Cardiac muscle cell (in vitro differentiated cells and primary cell): ENCODE data around the gene GAB2. TPM values are rescaled to one million over a fixed set of nuclear protein-coding genes. Genes with fewer than 3 reads are reported as not detected.
A peak's percentile ranks its signal among the peaks of the same experiment; 100 is the strongest.
"Not testable (repeated sequence)": the region's sequence is repeated elsewhere in the genome, so short reads cannot be mapped to it uniquely, and the experiment has no call there.

ENCODE experiments used
- DNase-seq, 2 donors: peaks; one replicate each; pipeline versions ENCODE4 v3.0.0 to v3.0.0-alpha.2; 2010 to 2017; ENCODE audit warnings: low read depth in 1 of 2, low spot score in 1 of 2
- H3K27ac ChIP-seq: fragments of 200-600 bp; sonication (generic); 2 replicates; pipeline ENCODE4 v1.5.1; 2016
- H3K27me3 ChIP-seq: fragments of 200-600 bp; sonication (generic); 2 replicates; pipeline ENCODE4 v1.6.0; 2016; ENCODE audit warnings: control low read depth
- H3K36me3 ChIP-seq: fragments of 200-600 bp; sonication (generic); 2 replicates; pipeline ENCODE4 v1.5.1; 2016; ENCODE audit warnings: control low read depth
- H3K4me1 ChIP-seq: fragments of 200-600 bp; sonication (generic); 2 replicates; pipeline ENCODE4 v1.8.1; 2017; ENCODE audit warnings: low read depth, mild to moderate bottlenecking, mixed run types
- H3K4me3 ChIP-seq: fragments of 200-600 bp; sonication (generic); 2 replicates; pipeline ENCODE4 v1.5.1; 2016; ENCODE audit warnings: mild to moderate bottlenecking
- H3K9me3 ChIP-seq: fragments of 200-600 bp; sonication (generic); 2 replicates; pipeline ENCODE4 v1.5.1; 2017; ENCODE audit warnings: low read depth, mild to moderate bottlenecking, control low read depth
- CTCF ChIP-seq: IDR thresholded peaks from 2 replicates; pipeline ENCODE4 v1.5.1; 2012; ENCODE audit warnings: low read depth, mild to moderate bottlenecking, low read length
- polyA plus RNA-seq: library from polyadenylated mRNA; unstranded; fragments of >200 nt; fragmentation: Nextera tagmentation; extraction: Ambion mirVana; gene quantifications from 2 replicates; pipeline ENCODE4 v1.2.1, GENCODE V29; 2016
- total RNA-seq: library from RNA; depleted of rRNA; stranded (reverse); fragments of >200 nt; gene quantifications from 2 replicates; pipeline ENCODE4 v1.2.3, GENCODE V29; 2016

The GAB2 gene
- total and polyA plus RNA-seq, 2 experiments from 2014 or later: 5.3 to 18.0 TPM

DNA sequence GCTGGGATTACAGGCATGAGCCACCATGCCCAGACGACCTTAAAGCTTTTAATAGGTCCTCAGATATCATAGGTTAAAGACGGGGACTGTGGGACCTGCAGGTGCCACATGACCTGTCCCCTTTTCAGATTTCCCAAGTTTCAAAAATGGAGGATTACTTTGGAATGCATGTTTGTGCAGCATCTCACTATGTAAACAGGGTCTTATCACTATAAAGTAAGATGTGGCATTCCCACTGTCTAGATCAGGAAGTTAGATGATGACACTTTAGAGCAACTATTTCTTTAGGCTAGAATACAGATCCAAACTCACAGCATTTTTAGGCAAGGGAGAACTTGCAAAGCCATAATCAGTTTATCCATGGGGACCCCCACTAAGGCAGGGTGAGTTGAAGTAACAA is 136.1 kb downstream of the GAB2 start:
- peaks cover 8% of the 10 kb centered on the region for H3K4me1 ChIP-seq
- no peaks in the 10 kb centered on the region for H3K27me3 ChIP-seq
- no peak for TF ChIP-seq CTCF
- H3K9me3 ChIP-seq: no peaks in the 10 kb centered on the region
- H3K36me3 ChIP-seq: no peaks in the 10 kb centered on the region
- H3K27ac ChIP-seq: no peak overlapping the region
- DNase-seq: peak in 1 of 2 donors; percentile 29
- H3K4me3 ChIP-seq: no peak overlapping the region

DNA sequence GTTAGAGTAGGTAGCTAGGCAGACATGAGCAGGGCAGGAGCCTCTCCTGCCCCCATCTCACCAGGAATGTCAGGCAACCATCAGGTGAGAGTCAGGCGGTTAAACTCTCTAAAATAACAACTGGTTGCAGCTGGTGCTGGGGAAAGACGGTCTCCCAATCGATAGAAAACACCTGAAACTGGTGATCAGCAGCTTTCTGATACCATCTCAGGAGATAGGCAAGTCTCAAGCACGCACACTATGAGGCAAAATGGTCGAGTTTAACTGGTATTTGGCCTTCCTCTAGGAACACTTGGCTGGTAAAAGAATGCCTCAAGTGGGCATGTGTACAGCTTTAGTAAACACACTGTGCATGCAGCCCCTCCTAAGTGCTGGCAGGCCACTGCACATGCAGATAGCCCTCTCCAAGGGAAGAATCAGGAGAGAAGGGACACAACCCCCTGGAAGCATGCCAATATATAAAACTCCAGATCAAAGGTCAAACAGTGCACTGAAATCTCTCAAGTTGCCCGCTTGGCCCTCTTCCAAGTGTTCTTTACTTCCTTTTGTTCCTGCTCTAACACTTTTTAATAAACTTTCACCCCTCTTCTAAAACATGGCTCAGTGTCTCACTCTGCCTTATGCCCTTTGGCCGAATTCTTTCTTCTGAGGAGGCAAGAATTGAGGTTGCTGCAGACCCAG is 140.2 kb downstream of the GAB2 start:
- Histone ChIP-seq H3K4me3 (no peak overlapping the region), H3K27ac (peak overlapping the region; percentile 41)

GRCh38 chr11:78276311-78276710 is 141.3 kb downstream of the GAB2 start:
- Histone ChIP-seq H3K27me3 (no peaks in the 10 kb centered on the region), H3K9me3 (no peaks in the 10 kb centered on the region), H3K36me3 (no peaks in the 10 kb centered on the region), H3K27ac (no peak overlapping the region), H3K4me1 (peaks cover 8% of the 10 kb centered on the region), H3K4me3 (no peak overlapping the region)
- no peak for DNase-seq
- TF ChIP-seq CTCF: no peak

More for the DNA sequence above, 140.2 kb downstream of the GAB2 start:
- H3K27me3 ChIP-seq: no peaks in the 10 kb centered on the region
- H3K36me3 ChIP-seq: no peaks in the 10 kb centered on the region
- H3K9me3 ChIP-seq: no peaks in the 10 kb centered on the region
- peaks cover 8% of the 10 kb centered on the region for H3K4me1 ChIP-seq
- peak in 1 of 2 donors; percentile 38 for DNase-seq
- no peak for TF ChIP-seq CTCF

- TF ChIP-seq CTCF: no peak
- Histone ChIP-seq H3K27ac (no peak overlapping the region), H3K36me3 (no peaks in the 10 kb centered on the region), H3K27me3 (no peaks in the 10 kb centered on the region), H3K4me1 (peaks cover 8% of the 10 kb centered on the region), H3K4me3 (no peak overlapping the region), H3K9me3 (no peaks in the 10 kb centered on the region)
- DNase-seq: no peak
These were observed 142.9 kb downstream of the GAB2 start for GRCh38 chr11:78274739-78275138.

DNA sequence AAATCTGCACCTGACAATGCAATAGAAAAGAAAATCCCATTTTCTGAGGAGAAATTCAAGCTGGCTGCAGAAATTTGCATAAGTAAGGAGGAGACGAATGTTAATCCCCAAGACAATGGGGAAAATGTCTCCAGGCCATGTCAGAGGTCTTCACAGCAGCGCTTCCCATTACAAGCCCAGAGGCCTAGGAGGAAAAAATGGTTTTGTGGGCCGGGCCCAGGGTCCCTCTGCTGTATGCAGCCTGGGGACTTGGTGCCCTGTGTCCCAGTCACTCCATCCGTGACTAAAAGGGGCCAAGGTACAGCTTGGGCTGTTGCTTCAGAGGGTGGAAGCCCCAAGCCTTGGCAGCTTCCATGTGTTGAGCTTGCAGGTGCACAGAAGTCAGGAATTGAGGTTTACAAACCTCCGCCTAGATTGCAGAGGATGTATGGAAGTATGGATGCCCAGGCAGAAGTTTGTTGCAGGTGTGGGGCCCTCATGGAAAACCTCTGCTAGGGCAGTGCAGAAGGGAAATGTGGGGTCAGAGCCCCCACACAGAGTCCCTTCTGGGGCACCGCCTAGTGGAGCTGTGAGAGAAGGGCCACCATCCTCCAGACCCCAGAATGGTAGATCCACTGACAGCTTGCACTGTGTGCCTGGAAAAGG is 144.9 kb downstream of the GAB2 start:
- H3K4me1 ChIP-seq, H3K36me3 ChIP-seq, H3K9me3 ChIP-seq, DNase-seq, H3K4me3 ChIP-seq, H3K27ac ChIP-seq, H3K27me3 ChIP-seq: not testable (repeated sequence)

- not testable (repeated sequence) for H3K27me3 ChIP-seq, H3K9me3 ChIP-seq, H3K4me1 ChIP-seq, H3K36me3 ChIP-seq, H3K27ac ChIP-seq, H3K4me3 ChIP-seq, DNase-seq
These were observed 145.8 kb downstream of the GAB2 start for GRCh38 chr11:78271801-78272200.
